ENCODE data around the gene FNBP1L. TPM values are rescaled to one million over a fixed set of nuclear protein-coding genes. Genes with fewer than 3 reads are reported as not detected.

Gene FNBP1L
- total and polyA plus RNA-seq, 2 experiments from 2014 or later: 56.3 to 132 TPM

DNA sequence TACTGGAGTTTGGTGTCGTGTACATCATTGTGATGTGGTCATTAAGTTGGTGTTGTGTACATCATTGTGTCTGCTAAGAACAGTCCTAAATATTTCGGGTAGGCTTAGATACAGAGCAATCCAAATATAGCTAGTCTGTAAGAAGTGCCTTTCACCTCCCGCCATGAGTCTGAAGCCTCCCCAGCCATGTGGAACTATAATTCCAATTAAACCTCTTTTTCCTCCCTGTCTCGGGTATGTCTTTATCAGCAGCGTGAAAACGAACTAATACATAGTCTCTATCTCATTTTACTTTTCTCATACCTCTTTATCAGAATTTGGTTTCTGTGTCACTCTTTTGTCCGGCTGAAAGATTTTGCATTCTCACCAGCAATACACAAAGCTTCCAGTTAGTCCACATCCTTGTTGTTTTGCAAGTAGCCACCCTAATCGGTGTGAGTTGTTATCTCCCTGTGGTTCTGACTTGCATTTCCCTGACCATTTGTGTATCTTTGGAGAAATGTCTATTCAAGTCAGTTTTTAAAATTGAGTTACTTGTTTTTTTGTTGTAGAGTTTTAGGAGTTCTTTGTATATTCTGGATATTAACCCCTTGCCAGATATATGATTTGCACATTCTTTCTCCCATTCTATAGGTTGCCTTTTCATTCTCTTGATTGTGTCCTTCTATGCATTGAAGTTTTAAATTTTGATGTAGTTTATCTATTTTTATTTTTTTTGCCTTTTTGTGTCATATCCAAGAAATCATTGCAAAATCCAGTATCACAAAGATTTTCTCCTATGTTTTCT lies 56.5 kb downstream of the FNBP1L start:
- H3K4me1 ChIP-seq (ENCODE audit: insufficient read depth): no peaks in the 10 kb centered on the region; the same call in none of the 2 replicates
- no peak overlapping the region for H3K4me2 ChIP-seq
- no peak for ATAC-seq
- Mint-ChIP-seq H3K27me3 (ENCODE audit: insufficient read depth, low read depth, poor library complexity) (peaks cover 2% of the 10 kb centered on the region), H3K27ac (no peak overlapping the region), H3K4me3 (no peak overlapping the region), H3K4me1 (peaks cover 33% of the 10 kb centered on the region), H3K9me3 (peaks cover 23% of the 10 kb centered on the region), H3K36me3 (ENCODE audit: low read depth) (peaks cover 61% of the 10 kb centered on the region)
- no peak overlapping the region for H2AFZ ChIP-seq
- H3K27ac ChIP-seq (ENCODE audit: low read depth): 0 out of 2 replicates have a peak overlapping the region, but pooled peaks have one; percentile 24
- H3F3A ChIP-seq (replicated peaks; ENCODE audit: low read depth): no peaks in the 10 kb centered on the region
- TF ChIP-seq, protein P1, sequence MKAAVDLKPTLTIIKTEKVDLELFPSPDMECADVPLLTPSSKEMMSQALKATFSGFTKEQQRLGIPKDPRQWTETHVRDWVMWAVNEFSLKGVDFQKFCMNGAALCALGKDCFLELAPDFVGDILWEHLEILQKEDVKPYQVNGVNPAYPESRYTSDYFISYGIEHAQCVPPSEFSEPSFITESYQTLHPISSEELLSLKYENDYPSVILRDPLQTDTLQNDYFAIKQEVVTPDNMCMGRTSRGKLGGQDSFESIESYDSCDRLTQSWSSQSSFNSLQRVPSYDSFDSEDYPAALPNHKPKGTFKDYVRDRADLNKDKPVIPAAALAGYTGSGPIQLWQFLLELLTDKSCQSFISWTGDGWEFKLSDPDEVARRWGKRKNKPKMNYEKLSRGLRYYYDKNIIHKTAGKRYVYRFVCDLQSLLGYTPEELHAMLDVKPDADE (IDR thresholded peaks at IDR 0.05): no peak
- TF ChIP-seq POLR2AphosphoS5 (IDR thresholded peaks at IDR 0.05; ENCODE audit: low read depth) (no peak), NANOG (IDR thresholded peaks at IDR 0.05; ENCODE audit: borderline replicate concordance) (no peak), EZH2phosphoT487 (IDR thresholded peaks at IDR 0.05; ENCODE audit: unreplicated experiment) (no peak), STAT1 (IDR thresholded peaks at IDR 0.05; ENCODE audit: unreplicated experiment) (no peak), ZNF114 (CRISPR knock-in tag; IDR thresholded peaks at IDR 0.05) (no peak), EZH2 (IDR thresholded peaks at IDR 0.05; ENCODE audit: low read depth, unreplicated experiment) (no peak), JUNB (IDR thresholded peaks at IDR 0.05; ENCODE audit: unreplicated experiment) (no peak), CREB1 (CRISPR knock-in tag; IDR thresholded peaks at IDR 0.05; ENCODE audit: low read depth) (no peak), ZNF331 (CRISPR knock-in tag; IDR thresholded peaks at IDR 0.05; ENCODE audit: low read depth) (no peak)
- TF ChIP-seq, protein P2, sequence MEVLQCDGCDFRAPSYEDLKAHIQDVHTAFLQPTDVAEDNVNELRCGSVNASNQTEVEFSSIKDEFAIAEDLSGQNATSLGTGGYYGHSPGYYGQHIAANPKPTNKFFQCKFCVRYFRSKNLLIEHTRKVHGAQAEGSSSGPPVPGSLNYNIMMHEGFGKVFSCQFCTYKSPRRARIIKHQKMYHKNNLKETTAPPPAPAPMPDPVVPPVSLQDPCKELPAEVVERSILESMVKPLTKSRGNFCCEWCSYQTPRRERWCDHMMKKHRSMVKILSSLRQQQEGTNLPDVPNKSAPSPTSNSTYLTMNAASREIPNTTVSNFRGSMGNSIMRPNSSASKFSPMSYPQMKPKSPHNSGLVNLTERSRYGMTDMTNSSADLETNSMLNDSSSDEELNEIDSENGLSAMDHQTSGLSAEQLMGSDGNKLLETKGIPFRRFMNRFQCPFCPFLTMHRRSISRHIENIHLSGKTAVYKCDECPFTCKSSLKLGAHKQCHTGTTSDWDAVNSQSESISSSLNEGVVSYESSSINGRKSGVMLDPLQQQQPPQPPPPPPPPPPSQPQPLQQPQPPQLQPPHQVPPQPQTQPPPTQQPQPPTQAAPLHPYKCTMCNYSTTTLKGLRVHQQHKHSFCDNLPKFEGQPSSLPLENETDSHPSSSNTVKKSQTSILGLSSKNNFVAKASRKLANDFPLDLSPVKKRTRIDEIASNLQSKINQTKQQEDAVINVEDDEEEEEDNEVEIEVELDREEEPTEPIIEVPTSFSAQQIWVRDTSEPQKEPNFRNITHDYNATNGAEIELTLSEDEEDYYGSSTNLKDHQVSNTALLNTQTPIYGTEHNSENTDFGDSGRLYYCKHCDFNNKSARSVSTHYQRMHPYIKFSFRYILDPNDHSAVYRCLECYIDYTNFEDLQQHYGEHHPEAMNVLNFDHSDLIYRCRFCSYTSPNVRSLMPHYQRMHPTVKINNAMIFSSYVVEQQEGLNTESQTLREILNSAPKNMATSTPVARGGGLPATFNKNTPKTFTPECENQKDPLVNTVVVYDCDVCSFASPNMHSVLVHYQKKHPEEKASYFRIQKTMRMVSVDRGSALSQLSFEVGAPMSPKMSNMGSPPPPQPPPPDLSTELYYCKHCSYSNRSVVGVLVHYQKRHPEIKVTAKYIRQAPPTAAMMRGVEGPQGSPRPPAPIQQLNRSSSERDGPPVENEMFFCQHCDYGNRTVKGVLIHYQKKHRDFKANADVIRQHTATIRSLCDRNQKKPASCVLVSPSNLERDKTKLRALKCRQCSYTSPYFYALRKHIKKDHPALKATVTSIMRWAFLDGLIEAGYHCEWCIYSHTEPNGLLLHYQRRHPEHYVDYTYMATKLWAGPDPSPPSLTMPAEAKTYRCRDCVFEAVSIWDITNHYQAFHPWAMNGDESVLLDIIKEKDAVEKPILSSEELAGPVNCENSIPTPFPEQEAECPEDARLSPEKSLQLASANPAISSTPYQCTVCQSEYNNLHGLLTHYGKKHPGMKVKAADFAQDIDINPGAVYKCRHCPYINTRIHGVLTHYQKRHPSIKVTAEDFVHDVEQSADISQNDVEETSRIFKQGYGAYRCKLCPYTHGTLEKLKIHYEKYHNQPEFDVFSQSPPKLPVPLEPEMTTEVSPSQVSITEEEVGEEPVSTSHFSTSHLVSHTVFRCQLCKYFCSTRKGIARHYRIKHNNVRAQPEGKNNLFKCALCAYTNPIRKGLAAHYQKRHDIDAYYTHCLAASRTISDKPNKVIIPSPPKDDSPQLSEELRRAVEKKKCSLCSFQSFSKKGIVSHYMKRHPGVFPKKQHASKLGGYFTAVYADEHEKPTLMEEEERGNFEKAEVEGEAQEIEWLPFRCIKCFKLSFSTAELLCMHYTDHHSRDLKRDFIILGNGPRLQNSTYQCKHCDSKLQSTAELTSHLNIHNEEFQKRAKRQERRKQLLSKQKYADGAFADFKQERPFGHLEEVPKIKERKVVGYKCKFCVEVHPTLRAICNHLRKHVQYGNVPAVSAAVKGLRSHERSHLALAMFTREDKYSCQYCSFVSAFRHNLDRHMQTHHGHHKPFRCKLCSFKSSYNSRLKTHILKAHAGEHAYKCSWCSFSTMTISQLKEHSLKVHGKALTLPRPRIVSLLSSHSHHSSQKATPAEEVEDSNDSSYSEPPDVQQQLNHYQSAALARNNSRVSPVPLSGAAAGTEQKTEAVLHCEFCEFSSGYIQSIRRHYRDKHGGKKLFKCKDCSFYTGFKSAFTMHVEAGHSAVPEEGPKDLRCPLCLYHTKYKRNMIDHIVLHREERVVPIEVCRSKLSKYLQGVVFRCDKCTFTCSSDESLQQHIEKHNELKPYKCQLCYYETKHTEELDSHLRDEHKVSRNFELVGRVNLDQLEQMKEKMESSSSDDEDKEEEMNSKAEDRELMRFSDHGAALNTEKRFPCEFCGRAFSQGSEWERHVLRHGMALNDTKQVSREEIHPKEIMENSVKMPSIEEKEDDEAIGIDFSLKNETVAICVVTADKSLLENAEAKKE (CRISPR knock-in tag; IDR thresholded peaks at IDR 0.05): no peak
- TF ChIP-seq, protein P3, sequence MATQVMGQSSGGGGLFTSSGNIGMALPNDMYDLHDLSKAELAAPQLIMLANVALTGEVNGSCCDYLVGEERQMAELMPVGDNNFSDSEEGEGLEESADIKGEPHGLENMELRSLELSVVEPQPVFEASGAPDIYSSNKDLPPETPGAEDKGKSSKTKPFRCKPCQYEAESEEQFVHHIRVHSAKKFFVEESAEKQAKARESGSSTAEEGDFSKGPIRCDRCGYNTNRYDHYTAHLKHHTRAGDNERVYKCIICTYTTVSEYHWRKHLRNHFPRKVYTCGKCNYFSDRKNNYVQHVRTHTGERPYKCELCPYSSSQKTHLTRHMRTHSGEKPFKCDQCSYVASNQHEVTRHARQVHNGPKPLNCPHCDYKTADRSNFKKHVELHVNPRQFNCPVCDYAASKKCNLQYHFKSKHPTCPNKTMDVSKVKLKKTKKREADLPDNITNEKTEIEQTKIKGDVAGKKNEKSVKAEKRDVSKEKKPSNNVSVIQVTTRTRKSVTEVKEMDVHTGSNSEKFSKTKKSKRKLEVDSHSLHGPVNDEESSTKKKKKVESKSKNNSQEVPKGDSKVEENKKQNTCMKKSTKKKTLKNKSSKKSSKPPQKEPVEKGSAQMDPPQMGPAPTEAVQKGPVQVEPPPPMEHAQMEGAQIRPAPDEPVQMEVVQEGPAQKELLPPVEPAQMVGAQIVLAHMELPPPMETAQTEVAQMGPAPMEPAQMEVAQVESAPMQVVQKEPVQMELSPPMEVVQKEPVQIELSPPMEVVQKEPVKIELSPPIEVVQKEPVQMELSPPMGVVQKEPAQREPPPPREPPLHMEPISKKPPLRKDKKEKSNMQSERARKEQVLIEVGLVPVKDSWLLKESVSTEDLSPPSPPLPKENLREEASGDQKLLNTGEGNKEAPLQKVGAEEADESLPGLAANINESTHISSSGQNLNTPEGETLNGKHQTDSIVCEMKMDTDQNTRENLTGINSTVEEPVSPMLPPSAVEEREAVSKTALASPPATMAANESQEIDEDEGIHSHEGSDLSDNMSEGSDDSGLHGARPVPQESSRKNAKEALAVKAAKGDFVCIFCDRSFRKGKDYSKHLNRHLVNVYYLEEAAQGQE (IDR thresholded peaks at IDR 0.05; ENCODE audit: unreplicated experiment): no peak
- TF ChIP-seq, protein P4, sequence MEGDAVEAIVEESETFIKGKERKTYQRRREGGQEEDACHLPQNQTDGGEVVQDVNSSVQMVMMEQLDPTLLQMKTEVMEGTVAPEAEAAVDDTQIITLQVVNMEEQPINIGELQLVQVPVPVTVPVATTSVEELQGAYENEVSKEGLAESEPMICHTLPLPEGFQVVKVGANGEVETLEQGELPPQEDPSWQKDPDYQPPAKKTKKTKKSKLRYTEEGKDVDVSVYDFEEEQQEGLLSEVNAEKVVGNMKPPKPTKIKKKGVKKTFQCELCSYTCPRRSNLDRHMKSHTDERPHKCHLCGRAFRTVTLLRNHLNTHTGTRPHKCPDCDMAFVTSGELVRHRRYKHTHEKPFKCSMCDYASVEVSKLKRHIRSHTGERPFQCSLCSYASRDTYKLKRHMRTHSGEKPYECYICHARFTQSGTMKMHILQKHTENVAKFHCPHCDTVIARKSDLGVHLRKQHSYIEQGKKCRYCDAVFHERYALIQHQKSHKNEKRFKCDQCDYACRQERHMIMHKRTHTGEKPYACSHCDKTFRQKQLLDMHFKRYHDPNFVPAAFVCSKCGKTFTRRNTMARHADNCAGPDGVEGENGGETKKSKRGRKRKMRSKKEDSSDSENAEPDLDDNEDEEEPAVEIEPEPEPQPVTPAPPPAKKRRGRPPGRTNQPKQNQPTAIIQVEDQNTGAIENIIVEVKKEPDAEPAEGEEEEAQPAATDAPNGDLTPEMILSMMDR (conservative IDR thresholded peaks at IDR 0.05; ENCODE audit: low read depth in 2 of 2): no peak
- H3K27me3 ChIP-seq (ENCODE audit: insufficient read depth): no peaks in the 10 kb centered on the region
- DNase-seq (ENCODE audit: low spot score): no peak
- peaks cover 99% of the 10 kb centered on the region for H3K79me2 ChIP-seq (replicated peaks; ENCODE audit: insufficient read depth)
- H3K9me2 ChIP-seq (ENCODE audit: insufficient read depth): no peaks in the 10 kb centered on the region
- peaks cover 14% of the 10 kb centered on the region for H3K36me3 ChIP-seq (ENCODE audit: insufficient read depth)
- H3K4me3 ChIP-seq: no peak overlapping the region
- peaks cover 13% of the 10 kb centered on the region for H4K20me1 ChIP-seq (replicated peaks; ENCODE audit: insufficient read depth)
